Colonic mucosa (tissue), 4 donors: Measurements from ENCODE around the gene TBL1Y. TPM values are rescaled to one million over a fixed set of nuclear protein-coding genes. Genes with fewer than 3 reads are reported as not detected.

Experiments used
- DNase-seq: peaks from one replicate; pipeline ENCODE4 v3.0.0-alpha.2; 2020
- H3K27ac ChIP-seq: fragments of 200-600 bp; one replicate; pipeline ENCODE4 v1.8.0; 2021
- H3K27me3 ChIP-seq: fragments of 200-600 bp; one replicate; pipeline ENCODE4 v1.8.0; 2021
- H3K36me3 ChIP-seq: fragments of 200-600 bp; one replicate; pipeline ENCODE4 v1.8.0; 2021
- H3K4me1 ChIP-seq: fragments of 200-600 bp; one replicate; pipeline ENCODE4 v1.8.0; 2021; ENCODE audit warnings: mild to moderate bottlenecking
- H3K4me3 ChIP-seq: fragments of 200-600 bp; one replicate; pipeline ENCODE4 v1.8.0; 2021
- H3K9ac ChIP-seq, 2 donors: one replicate each; pipeline ENCODE4 v1.7.0; 2013; ENCODE audit warnings: control low read depth in 2 of 2, low read depth in 2 of 2, low read length in 2 of 2
- H3K9me3 ChIP-seq: fragments of 200-600 bp; one replicate; pipeline ENCODE4 v1.8.0; 2021
- intact Hi-C: fragments of 100-400 bp; cut with DNase I; formaldehyde crosslinking; loops from one replicate; pipeline ENCODE4 v1.14.1; 2022
- total RNA-seq, 2 donors: library from RNA; stranded (reverse); fragmentation: NEBNext Ultra II Directional in 1 of 2; extraction: Animal tissue kit (Norgen Biotek cat#: 25700) in 1 of 2; gene quantifications; one replicate each; pipeline ENCODE4 v1.2.1, GENCODE V29; 2021
- TF ChIP-seq, protein P1 (sequence below): fragments of 200-600 bp; IDR thresholded peaks from one replicate; pipeline ENCODE4 v1.8.0; 2022; ENCODE audit warnings: antibody characterized with exemption, mild to moderate bottlenecking
- donor health status: healthy.
- donor health status: DM: no; HTN: no; CAD: no.
- donor health status: DM: no; HTN: no; CAD: no.

Gene TBL1Y
- total RNA-seq, 2 donors from 2014 or later, result not detected

DNA sequence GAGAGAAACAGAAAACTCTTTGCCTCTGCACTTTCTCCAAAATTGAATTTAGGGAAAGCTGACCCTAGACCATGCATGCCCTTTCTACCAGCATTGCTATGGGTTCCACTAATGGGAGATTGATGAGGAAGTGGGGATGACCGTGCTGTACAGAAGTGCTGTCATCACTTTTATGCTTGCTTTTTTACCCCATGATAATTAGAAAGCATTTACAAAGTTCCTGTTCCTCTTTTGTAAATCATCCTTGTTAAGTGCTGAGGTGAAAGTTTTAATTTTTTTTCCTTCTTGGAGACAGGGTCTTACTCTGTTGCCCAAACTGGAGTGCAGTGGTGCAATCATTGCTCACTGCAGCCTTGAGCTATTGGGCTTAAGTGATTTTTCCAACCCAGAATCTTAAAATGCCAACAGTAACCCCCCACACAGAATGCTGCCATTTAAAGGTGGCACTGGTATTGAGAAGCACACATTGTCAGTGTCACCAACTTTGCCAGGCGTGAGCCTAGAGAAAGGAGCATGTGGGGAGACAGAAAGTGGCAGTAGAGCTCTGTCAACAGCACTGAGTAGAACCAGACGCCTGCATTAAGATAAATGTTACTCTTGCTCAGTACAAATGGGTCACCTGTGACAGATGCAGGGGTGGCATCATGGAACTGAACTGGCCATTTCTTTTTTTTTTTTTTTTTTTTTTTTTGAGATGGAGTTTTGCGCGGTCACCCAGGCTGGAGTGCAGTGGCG is 79.6 kb downstream of the TBL1Y start:
- Histone ChIP-seq H3K27me3 (no peaks in the 10 kb centered on the region), H3K4me1 (no peaks in the 10 kb centered on the region), H3K36me3 (no peaks in the 10 kb centered on the region), H3K4me3 (no peak overlapping the region), H3K27ac (no peak overlapping the region), H3K9ac (no peak overlapping the region), H3K9me3 (no peaks in the 10 kb centered on the region)
- TF ChIP-seq, protein P1, sequence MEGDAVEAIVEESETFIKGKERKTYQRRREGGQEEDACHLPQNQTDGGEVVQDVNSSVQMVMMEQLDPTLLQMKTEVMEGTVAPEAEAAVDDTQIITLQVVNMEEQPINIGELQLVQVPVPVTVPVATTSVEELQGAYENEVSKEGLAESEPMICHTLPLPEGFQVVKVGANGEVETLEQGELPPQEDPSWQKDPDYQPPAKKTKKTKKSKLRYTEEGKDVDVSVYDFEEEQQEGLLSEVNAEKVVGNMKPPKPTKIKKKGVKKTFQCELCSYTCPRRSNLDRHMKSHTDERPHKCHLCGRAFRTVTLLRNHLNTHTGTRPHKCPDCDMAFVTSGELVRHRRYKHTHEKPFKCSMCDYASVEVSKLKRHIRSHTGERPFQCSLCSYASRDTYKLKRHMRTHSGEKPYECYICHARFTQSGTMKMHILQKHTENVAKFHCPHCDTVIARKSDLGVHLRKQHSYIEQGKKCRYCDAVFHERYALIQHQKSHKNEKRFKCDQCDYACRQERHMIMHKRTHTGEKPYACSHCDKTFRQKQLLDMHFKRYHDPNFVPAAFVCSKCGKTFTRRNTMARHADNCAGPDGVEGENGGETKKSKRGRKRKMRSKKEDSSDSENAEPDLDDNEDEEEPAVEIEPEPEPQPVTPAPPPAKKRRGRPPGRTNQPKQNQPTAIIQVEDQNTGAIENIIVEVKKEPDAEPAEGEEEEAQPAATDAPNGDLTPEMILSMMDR, result no peak
- intact Hi-C loops, result no loop called here
- DNase-seq, result no peak

DNA sequence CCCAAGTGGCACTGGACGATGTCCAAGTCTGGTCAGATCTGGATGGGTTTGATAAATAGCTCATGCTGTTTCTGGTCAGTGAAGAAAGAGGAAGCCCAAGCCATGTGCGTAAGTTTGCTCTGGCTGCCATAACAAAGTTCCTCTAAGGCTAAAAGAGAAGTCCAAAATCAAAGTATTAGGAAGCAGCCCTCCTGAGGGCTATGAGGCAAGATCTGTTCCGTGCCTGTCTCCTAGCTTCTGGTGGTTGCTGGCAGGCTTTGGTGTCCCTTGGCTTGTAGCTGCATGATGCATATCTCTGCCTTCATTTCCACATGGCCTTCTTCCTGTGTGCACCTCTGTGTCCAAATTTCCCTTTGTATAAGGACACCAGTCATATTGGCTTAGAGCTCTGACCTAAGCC is 81.5 kb downstream of the TBL1Y start:
- H3K4me1 ChIP-seq, result no peaks in the 10 kb centered on the region
- TF ChIP-seq, protein P1, result no peak
- H3K27ac ChIP-seq, result no peak overlapping the region
- intact Hi-C loops, result no loop called here
- H3K9me3 ChIP-seq, result no peaks in the 10 kb centered on the region
- no peaks in the 10 kb centered on the region for H3K36me3 ChIP-seq
- no peak overlapping the region for H3K4me3 ChIP-seq
- DNase-seq, result no peak
- H3K27me3 ChIP-seq, result no peaks in the 10 kb centered on the region
- H3K9ac ChIP-seq, result no peak overlapping the region

DNA sequence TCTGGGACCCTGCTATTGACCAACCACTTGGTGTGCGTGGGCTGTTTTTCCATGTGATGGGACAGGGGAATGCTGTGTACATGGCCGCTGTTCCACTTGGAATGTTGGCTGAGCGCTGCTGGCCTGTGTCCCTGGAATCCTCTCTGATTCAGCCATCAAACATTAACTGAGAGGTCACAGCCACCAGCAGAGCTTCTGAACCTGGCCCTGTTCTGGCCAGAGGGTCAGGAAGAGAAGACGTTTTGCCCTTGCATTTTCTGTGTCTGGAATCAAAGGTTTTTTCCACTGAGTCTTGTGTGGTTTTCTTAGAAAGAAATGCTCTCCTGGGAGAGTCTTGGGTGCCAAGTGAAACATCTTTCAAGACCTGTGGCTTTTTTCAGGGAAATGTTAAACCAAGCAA is 85.5 kb downstream of the TBL1Y start:
- Histone ChIP-seq H3K36me3 (no peaks in the 10 kb centered on the region), H3K4me3 (no peak overlapping the region), H3K9ac (no peak overlapping the region), H3K4me1 (no peaks in the 10 kb centered on the region), H3K9me3 (no peaks in the 10 kb centered on the region), H3K27ac (no peak overlapping the region), H3K27me3 (no peaks in the 10 kb centered on the region)
- TF ChIP-seq, protein P1, result no peak
- intact Hi-C loops, result no loop called here
- no peak for DNase-seq

DNA sequence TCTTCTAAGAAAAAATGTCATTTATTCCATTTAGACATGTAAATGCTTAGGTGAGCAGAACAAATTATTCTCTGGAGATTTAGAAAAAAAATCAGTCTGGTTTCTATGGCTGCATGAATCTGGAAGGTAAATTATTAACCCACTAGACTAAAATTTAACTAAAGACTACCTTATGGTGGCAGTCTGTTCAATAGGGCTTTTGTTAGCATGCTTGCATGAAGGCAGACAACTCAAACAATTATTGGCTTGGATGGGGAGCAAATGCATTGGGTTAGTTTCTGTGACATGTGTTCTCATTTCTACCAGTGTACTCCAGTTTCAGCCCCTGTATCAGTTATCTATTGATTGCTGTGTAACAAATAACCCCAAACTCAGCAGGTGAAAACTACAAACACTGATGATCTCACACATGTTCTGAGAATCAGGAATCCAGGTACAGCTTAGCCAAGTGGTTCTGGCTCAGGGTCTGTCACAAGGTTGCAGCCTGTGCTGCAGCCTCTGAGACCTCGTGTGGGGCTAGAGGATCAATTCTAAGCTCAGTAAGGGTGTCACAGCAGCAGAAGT is 87.1 kb downstream of the TBL1Y start:
- TF ChIP-seq, protein P1, result no peak
- no peaks in the 10 kb centered on the region for H3K36me3 ChIP-seq
- no peaks in the 10 kb centered on the region for H3K27me3 ChIP-seq
- H3K27ac ChIP-seq, result no peak overlapping the region
- no peak overlapping the region for H3K9ac ChIP-seq
- DNase-seq, result no peak
- H3K4me3 ChIP-seq, result no peak overlapping the region
- intact Hi-C loops, result no loop called here
- no peaks in the 10 kb centered on the region for H3K9me3 ChIP-seq
- H3K4me1 ChIP-seq, result no peaks in the 10 kb centered on the region

DNA sequence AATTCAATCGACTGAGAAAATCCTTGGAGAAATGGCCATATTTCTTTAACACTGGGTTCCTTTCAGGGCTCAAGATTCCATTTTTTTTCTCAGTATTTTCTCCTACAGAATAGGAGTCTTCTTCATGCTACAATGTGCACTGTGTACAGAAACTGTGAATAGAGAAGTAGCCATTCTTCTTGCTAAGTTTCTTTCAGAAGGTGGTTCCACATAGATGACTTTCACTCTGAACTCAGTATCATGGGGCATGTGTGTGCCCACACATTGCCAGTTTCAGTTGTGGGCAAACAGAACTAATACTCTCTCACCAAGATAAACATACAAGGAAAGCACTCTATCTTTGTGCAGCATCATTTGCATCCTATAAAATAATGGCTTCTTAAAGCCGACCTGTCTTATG is 89.4 kb downstream of the TBL1Y start:
- DNase-seq, result no peak
- H3K9me3 ChIP-seq, result no peaks in the 10 kb centered on the region
- no peak overlapping the region for H3K27ac ChIP-seq
- no peak overlapping the region for H3K9ac ChIP-seq
- no peaks in the 10 kb centered on the region for H3K4me1 ChIP-seq
- intact Hi-C loops, result no loop called here
- TF ChIP-seq, protein P1, result no peak
- H3K36me3 ChIP-seq, result no peaks in the 10 kb centered on the region
- H3K4me3 ChIP-seq, result no peak overlapping the region
- H3K27me3 ChIP-seq, result no peaks in the 10 kb centered on the region
